D721Med (cell line): Measurements from ENCODE around the gene MTHFSD.

Experiments
- DNase-seq: peaks from one replicate; pipeline ENCODE4 v3.0.0; 2011; ENCODE audit warnings: low spot score; ENCODE audit not compliant: insufficient read length
- FAIRE-seq: peaks from 2 replicates; lab custom pipeline; 2011; peaks lifted over from hg19 to GRCh38; lab: Jason Lieb, UNC
- CTCF ChIP-seq: IDR thresholded peaks from 2 replicates; pipeline ENCODE4 v1.5.1; 2012; ENCODE audit warnings: mild to moderate bottlenecking, control low read depth; ENCODE audit not compliant: insufficient read depth; ENCODE audit errors: missing control alignments

Gene MTHFSD

GRCh38 chr16:86513471-86514277 is 41.4 kb downstream of the MTHFSD start:
- TF ChIP-seq CTCF = no peak
- DNase-seq = no peak
- FAIRE-seq = no peak

- FAIRE-seq (no peak), DNase-seq (no peak)
- TF ChIP-seq CTCF = no peak
Measured at GRCh38 chr16:86512860-86513470, 42.1 kb downstream of the MTHFSD start.

- DNase-seq (no peak), FAIRE-seq (no peak)
Measured at GRCh38 chr16:86512301-86512859, 42.7 kb downstream of the MTHFSD start.

GRCh38 chr16:86511317-86512161 is 43.5 kb downstream of the MTHFSD start:
- FAIRE-seq (no peak), DNase-seq (no peak)
- TF ChIP-seq CTCF = no peak

More at GRCh38 chr16:86512301-86512859, 42.7 kb downstream of the MTHFSD start:
- no peak for TF ChIP-seq CTCF

GRCh38 chr16:86510465-86511261 is 44.4 kb downstream of the MTHFSD start, which contains the start of gene FOXF1:
Gene FOXF1 (plus strand): TSS chr16:86510527. CDS start chr16:86510570, 43 bp downstream.
- no peak for FAIRE-seq
- no peak for TF ChIP-seq CTCF
- DNase-seq = no peak

GRCh38 chr16:86509759-86510464 is 45.1 kb downstream of the MTHFSD start:
- DNase-seq (no peak), FAIRE-seq (no peak)
- TF ChIP-seq CTCF = no peak
